ENCODE data around the gene TSR3.
"Not testable (repeated sequence)": the region's sequence is repeated elsewhere in the genome, so short reads cannot be mapped to it uniquely, and the experiment has no call there.

The TSR3 gene

DNA sequence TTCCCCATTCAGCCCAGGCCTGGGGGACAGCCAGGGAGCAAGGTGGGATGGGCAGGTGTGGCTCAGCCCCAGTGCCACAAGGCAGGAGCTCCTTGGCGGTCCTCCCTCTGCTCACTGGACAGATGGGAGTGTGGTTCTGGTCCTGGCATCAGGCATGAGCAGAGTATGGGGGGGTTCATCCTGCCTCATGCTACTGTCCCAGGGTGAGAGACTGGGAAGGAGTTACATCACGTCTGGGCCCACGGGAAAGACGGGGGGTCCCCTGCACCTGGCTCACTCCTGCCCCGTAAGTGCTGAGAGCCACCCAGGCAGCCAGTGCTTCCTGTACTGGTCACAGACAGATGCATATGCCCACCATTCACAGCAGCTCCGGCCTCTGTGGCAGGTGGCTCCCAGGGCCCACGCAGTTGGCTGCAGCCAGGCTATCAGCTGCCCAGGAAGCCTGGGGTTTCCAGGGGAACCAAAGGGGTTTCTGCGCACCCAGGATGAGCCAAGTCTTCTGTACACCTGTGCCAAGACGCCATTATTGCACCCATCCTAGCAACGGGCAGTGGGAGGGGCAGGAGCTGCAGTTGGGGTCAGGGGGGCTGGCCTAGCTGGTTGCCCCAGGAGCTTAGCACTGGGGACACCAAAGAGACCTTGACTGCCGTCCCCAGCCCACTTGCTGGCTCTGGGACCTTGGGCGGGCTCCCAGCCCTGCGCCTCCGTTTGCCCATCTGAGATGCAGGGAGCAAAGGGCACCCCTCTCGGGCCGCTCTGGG is 16.3 kb downstream of the TSR3 start:
- H3K9me3 ChIP-seq (ENCODE audit: control insufficient read depth, low read length) = peaks cover 2% of the 10 kb centered on the region
- WGBS, 2 experiments (ENCODE audit: insufficient coverage in 2 of 2) = 61 to 72% methylated on average over 14 of the region's 16 CpGs
- H3K36me3 ChIP-seq (ENCODE audit: control insufficient read depth, insufficient read depth, low read length) = no peaks in the 10 kb centered on the region
- H3K4me3 ChIP-seq (ENCODE audit: extremely low read depth, insufficient read depth, low read length, poor library complexity, severe bottlenecking) = no peak overlapping the region
- H3K4me1 ChIP-seq (ENCODE audit: control insufficient read depth, insufficient read depth, low read length, poor library complexity, severe bottlenecking) = peaks cover 16% of the 10 kb centered on the region
- H3K27ac ChIP-seq (ENCODE audit: low read depth, low read length, severe bottlenecking) = no peak overlapping the region

DNA sequence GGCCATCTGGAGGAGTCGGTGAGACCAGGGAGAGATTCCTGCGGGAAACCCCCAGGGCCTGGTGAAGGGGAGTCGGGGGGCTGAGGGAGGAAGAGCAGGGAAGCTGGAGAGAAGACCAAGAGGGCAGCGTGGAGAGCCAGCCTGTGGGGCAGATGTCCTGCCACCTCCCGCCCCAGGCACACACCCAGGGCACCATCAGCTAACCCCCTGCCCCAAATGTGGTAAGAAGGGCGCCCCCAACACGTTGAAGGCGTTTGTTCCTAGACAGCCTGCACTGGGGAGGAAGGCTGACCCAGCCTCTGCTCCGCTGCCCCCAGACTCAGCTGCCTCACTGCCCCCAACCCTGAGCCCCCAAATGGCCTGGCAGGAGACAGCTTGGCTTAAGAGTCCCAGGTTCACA is 16.9 kb downstream of the TSR3 start:
- Histone ChIP-seq H3K4me1 (ENCODE audit: control insufficient read depth, insufficient read depth, low read length, poor library complexity, severe bottlenecking) (peaks cover 16% of the 10 kb centered on the region), H3K36me3 (ENCODE audit: control insufficient read depth, insufficient read depth, low read length) (no peaks in the 10 kb centered on the region), H3K9me3 (ENCODE audit: control insufficient read depth, low read length) (peaks cover 5% of the 10 kb centered on the region), H3K4me3 (ENCODE audit: extremely low read depth, insufficient read depth, low read length, poor library complexity, severe bottlenecking) (peak overlapping the region; percentile 41), H3K27ac (ENCODE audit: low read depth, low read length, severe bottlenecking) (no peak overlapping the region)
- WGBS, 2 experiments (ENCODE audit: insufficient coverage in 2 of 2) = 22 to 43% methylated on average over 4 to 7 of the region's 9 CpGs

DNA sequence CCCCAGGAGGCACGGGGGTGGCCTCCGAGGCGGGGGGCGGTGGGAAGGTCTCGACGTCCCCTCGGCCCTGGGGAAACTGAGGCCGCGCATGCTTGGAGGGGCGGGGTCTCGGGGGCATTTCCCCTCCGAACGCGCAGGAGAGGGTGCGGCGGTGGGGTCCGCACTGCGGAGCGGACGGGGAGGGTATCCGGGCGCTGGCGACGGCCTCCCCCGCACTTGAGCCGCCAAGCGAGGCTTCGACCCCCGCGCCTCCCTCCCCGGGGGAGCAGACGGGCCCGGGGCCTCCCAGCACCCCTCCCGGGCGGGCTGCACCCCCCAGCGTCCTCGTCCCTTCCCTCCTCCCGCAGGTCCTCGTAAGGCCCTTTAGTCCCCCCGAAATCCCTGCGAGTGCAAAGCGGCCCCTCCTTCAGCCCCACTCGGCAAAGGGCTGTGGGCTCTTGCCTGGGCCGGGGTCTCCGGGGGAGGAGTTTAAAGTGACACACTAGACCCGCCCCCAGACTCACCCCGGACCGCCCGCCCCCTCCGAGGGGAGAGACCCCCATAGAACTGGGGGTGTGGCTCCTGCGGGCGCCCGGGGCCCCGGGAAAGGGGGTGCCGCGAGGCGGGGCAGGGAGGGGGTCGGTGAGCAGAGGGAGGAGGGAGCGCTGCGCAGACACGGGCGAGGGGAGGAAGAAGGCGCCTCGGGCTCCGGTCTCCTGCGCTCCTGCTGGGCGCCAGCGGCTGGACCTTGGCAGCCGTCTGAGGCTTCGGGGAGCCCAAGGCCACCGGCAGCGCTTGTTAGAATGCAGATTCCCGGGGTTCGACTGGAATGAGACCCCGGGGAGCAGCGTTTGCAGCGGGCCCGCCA is 17.6 kb downstream of the TSR3 start:
- peaks cover 16% of the 10 kb centered on the region for H3K4me1 ChIP-seq (ENCODE audit: control insufficient read depth, insufficient read depth, low read length, poor library complexity, severe bottlenecking)

GRCh38 chr16:1333149-1333812 is 18.4 kb downstream of the TSR3 start, which contains the start of gene BAIAP3:
Gene BAIAP3, plus strand, starts transcription at chr16:1333645. Its CDS starts 4,905 bp downstream, at chr16:1338550.
- Histone ChIP-seq H3K36me3 (ENCODE audit: control insufficient read depth, insufficient read depth, low read length) (no peaks in the 10 kb centered on the region), H3K4me1 (ENCODE audit: control insufficient read depth, insufficient read depth, low read length, poor library complexity, severe bottlenecking) (peaks cover 16% of the 10 kb centered on the region), H3K9me3 (ENCODE audit: control insufficient read depth, low read length) (peaks cover 5% of the 10 kb centered on the region), H3K4me3 (ENCODE audit: extremely low read depth, insufficient read depth, low read length, poor library complexity, severe bottlenecking) (peak within 1 kb of the TSS; percentile 41), H3K27ac (ENCODE audit: low read depth, low read length, severe bottlenecking) (no peak within 1 kb of the TSS)
- 10 to 12% methylated on average over 54 to 64 of the region's 83 CpGs for WGBS, 2 experiments (ENCODE audit: insufficient coverage in 2 of 2)

More for the DNA sequence above, 17.6 kb downstream of the TSR3 start:
- Histone ChIP-seq H3K27ac (ENCODE audit: low read depth, low read length, severe bottlenecking) (no peak overlapping the region), H3K36me3 (ENCODE audit: control insufficient read depth, insufficient read depth, low read length) (no peaks in the 10 kb centered on the region), H3K9me3 (ENCODE audit: control insufficient read depth, low read length) (peaks cover 5% of the 10 kb centered on the region), H3K4me3 (ENCODE audit: extremely low read depth, insufficient read depth, low read length, poor library complexity, severe bottlenecking) (peak overlapping the region; percentile 41)
- 5% methylated on average over 52 to 58 of the region's 78 CpGs for WGBS, 2 experiments (ENCODE audit: insufficient coverage in 2 of 2)

DNA sequence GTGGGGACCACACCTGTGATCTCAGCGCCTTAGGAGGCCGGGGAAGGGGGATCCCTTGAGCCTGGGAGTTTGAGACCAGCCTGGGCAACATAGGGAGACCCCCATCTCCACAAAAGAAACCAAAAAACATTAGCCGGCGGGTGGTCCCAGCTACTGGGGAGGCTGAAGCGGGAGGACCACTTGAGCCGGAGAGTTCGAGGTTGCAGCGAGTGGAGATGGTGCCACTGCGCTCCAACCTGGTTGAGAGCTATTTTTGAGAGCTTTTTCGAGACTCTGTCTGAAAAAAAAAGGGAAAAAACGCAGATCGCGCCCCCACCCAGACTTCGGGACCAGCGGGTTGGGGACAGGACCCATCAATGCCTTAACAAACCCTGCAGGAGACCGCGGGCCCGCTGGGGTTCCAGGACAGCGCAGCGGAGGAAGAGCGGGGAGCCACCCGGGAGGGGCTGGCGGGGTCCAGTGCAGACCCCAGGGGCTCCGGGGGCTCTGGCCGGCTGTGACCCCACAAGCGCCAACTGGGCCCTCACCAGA is 19.0 kb downstream of the TSR3 start:
- Histone ChIP-seq H3K4me1 (ENCODE audit: control insufficient read depth, insufficient read depth, low read length, poor library complexity, severe bottlenecking) (peaks cover 16% of the 10 kb centered on the region), H3K4me3 (ENCODE audit: extremely low read depth, insufficient read depth, low read length, poor library complexity, severe bottlenecking) (peak overlapping the region; percentile 41), H3K27ac (ENCODE audit: low read depth, low read length, severe bottlenecking) (no peak overlapping the region), H3K9me3 (ENCODE audit: control insufficient read depth, low read length) (peaks cover 5% of the 10 kb centered on the region), H3K36me3 (ENCODE audit: control insufficient read depth, insufficient read depth, low read length) (no peaks in the 10 kb centered on the region)
- WGBS, 2 experiments (ENCODE audit: insufficient coverage in 2 of 2) = 18 to 19% methylated on average over 23 to 25 of the region's 26 CpGs

GRCh38 chr16:1331712-1332617 is 19.7 kb downstream of the TSR3 start:
- peaks cover 5% of the 10 kb centered on the region for H3K9me3 ChIP-seq (ENCODE audit: control insufficient read depth, low read length)

DNA sequence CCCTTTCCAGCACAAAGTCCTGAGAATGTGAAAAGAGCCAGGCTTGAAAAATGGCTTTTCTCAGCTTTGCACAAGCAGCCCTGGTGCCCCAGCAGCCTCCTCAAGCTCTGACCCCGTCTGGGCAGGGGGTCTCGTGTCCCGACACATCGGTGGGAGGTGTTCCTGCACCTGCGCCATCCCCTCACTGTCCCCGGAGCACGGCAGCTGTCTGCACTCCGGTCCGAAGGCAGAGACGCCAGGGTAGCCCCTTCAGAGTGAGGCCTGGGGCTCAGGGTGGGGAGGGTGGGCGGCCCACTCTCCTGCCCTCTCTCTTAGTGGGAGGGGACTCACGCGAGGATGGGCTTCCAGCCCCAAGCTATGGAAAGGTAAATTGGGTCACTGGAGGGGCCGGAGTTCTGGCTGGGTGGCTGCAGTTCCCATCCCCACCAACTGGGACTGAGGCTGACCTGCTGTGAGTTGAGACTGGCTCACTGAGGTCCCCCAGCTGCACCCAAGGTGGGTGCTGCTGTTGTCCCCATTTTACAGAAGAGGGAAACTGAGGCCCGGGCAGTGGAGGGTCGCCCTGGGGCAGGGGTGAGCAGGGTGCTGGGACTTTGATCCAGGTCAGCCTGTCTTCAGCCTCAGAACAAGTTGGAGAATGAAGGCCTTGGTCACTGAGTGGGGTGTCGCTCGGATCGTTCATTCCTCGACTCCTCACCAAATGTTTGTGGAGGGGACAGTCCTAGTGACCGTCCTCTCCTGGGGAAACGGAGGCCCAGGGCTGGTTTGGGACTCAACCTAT is 20.6 kb downstream of the TSR3 start:
- H3K27ac ChIP-seq (ENCODE audit: low read depth, low read length, severe bottlenecking) = peak overlapping the region; percentile 83
- WGBS, 2 experiments (ENCODE audit: insufficient coverage in 2 of 2) = 53 to 67% methylated on average over 11 to 21 of the region's 22 CpGs
- no peaks in the 10 kb centered on the region for H3K36me3 ChIP-seq (ENCODE audit: control insufficient read depth, insufficient read depth, low read length)
- peak overlapping the region; percentile 21 for H3K4me3 ChIP-seq (ENCODE audit: extremely low read depth, insufficient read depth, low read length, poor library complexity, severe bottlenecking)
- H3K9me3 ChIP-seq (ENCODE audit: control insufficient read depth, low read length) = peaks cover 5% of the 10 kb centered on the region
- H3K4me1 ChIP-seq (ENCODE audit: control insufficient read depth, insufficient read depth, low read length, poor library complexity, severe bottlenecking) = peaks cover 16% of the 10 kb centered on the region

More at GRCh38 chr16:1331712-1332617, 19.7 kb downstream of the TSR3 start:
- H3K27ac ChIP-seq (ENCODE audit: low read depth, low read length, severe bottlenecking) = peak overlapping the region; percentile 83
- H3K4me3 ChIP-seq (ENCODE audit: extremely low read depth, insufficient read depth, low read length, poor library complexity, severe bottlenecking) = peak overlapping the region; percentile 21
- no peaks in the 10 kb centered on the region for H3K36me3 ChIP-seq (ENCODE audit: control insufficient read depth, insufficient read depth, low read length)
- H3K4me1 ChIP-seq (ENCODE audit: control insufficient read depth, insufficient read depth, low read length, poor library complexity, severe bottlenecking) = peaks cover 16% of the 10 kb centered on the region
- WGBS, 2 experiments (ENCODE audit: insufficient coverage in 2 of 2) = 3 to 6% methylated on average over 24 to 26 of the region's 34 CpGs

GRCh38 chr16:1330260-1330914 is 21.3 kb downstream of the TSR3 start:
- peaks cover 16% of the 10 kb centered on the region for H3K4me1 ChIP-seq (ENCODE audit: control insufficient read depth, insufficient read depth, low read length, poor library complexity, severe bottlenecking)
- peaks cover 5% of the 10 kb centered on the region for H3K9me3 ChIP-seq (ENCODE audit: control insufficient read depth, low read length)
- no peaks in the 10 kb centered on the region for H3K36me3 ChIP-seq (ENCODE audit: control insufficient read depth, insufficient read depth, low read length)
- no peak overlapping the region for H3K27ac ChIP-seq (ENCODE audit: low read depth, low read length, severe bottlenecking)
- 85 to 93% methylated on average over 6 to 15 of the region's 17 CpGs for WGBS, 2 experiments (ENCODE audit: insufficient coverage in 2 of 2)
- H3K4me3 ChIP-seq (ENCODE audit: extremely low read depth, insufficient read depth, low read length, poor library complexity, severe bottlenecking) = no peak overlapping the region

GRCh38 chr16:1328961-1329360 is 22.7 kb downstream of the TSR3 start:
- Histone ChIP-seq H3K4me1 (ENCODE audit: control insufficient read depth, insufficient read depth, low read length, poor library complexity, severe bottlenecking) (peaks cover 16% of the 10 kb centered on the region), H3K36me3 (ENCODE audit: control insufficient read depth, insufficient read depth, low read length) (peaks cover 12% of the 10 kb centered on the region)
- not testable (repeated sequence) for H3K27ac ChIP-seq (ENCODE audit: low read depth, low read length, severe bottlenecking); H3K9me3 ChIP-seq (ENCODE audit: control insufficient read depth, low read length); H3K4me3 ChIP-seq (ENCODE audit: extremely low read depth, insufficient read depth, low read length, poor library complexity, severe bottlenecking)
- 93 to 98% methylated on average over 7 to 8 of the region's 10 CpGs for WGBS, 2 experiments (ENCODE audit: insufficient coverage in 2 of 2)
